Measurements from ENCODE around the gene NR2C2. TPM values are rescaled to one million over a fixed set of nuclear protein-coding genes. Genes with fewer than 3 reads are reported as not detected.

NR2C2 gene
- total RNA-seq, 2 donors from 2014 or later = 33.8 to 41.3 TPM

GRCh38 chr3:15064299-15064834 is 117.0 kb downstream of the NR2C2 start:
- H3K36me3 ChIP-seq = no peaks in the 10 kb centered on the region
- peak; percentile 40 for DNase-seq
- peak overlapping the region; percentile 72 to 89 for H3K9ac ChIP-seq (ENCODE audit: low read depth in 2 of 2, low read length in 2 of 2)
- no peak for TF ChIP-seq CTCF (IDR thresholded peaks at IDR 0.05)
- no peaks in the 10 kb centered on the region for H3K27me3 ChIP-seq
- no peaks in the 10 kb centered on the region for H3K9me3 ChIP-seq
- peak overlapping the region; percentile 81 for H3K27ac ChIP-seq
- intact Hi-C loops (cut with DNase I) = no loop called here
- H3K4me3 ChIP-seq = peak overlapping the region; percentile 97
- H3K4me1 ChIP-seq = peaks cover 8% of the 10 kb centered on the region

- intact Hi-C loops (cut with DNase I) = no loop called here
- DNase-seq = peak; percentile 93
- H3K4me3 ChIP-seq = peak within 1 kb of the TSS; percentile 97
- H3K4me1 ChIP-seq = peaks cover 8% of the 10 kb centered on the region
- H3K27me3 ChIP-seq = no peaks in the 10 kb centered on the region
- no peaks in the 10 kb centered on the region for H3K36me3 ChIP-seq
- no peaks in the 10 kb centered on the region for H3K9me3 ChIP-seq
- H3K9ac ChIP-seq (ENCODE audit: low read depth in 2 of 2, low read length in 2 of 2) = peak within 1 kb of the TSS; percentile 72 to 89
- peak within 1 kb of the TSS; percentile 81 for H3K27ac ChIP-seq
- TF ChIP-seq CTCF (IDR thresholded peaks at IDR 0.05) = no peak
Measured at GRCh38 chr3:15064835-15065549, 117.6 kb downstream of the NR2C2 start, which contains the start of gene MRPS25. TSS of gene MRPS25 (minus strand) at chr3:15065315. CDS start at chr3:15065194, 121 bp downstream.

- Histone ChIP-seq H3K4me1 (peaks cover 8% of the 10 kb centered on the region), H3K9ac (ENCODE audit: low read depth in 2 of 2, low read length in 2 of 2) (no peak overlapping the region), H3K36me3 (no peaks in the 10 kb centered on the region), H3K27ac (no peak overlapping the region), H3K27me3 (no peaks in the 10 kb centered on the region), H3K9me3 (no peaks in the 10 kb centered on the region), H3K4me3 (peak overlapping the region; percentile 97)
- no peak for DNase-seq
- intact Hi-C loops (cut with DNase I) = no loop called here
- TF ChIP-seq CTCF (IDR thresholded peaks at IDR 0.05) = no peak
Measured at GRCh38 chr3:15065550-15066007, 118.2 kb downstream of the NR2C2 start.

- Histone ChIP-seq H3K4me3 (no peak overlapping the region), H3K9ac (ENCODE audit: low read depth in 2 of 2, low read length in 2 of 2) (no peak overlapping the region), H3K36me3 (no peaks in the 10 kb centered on the region), H3K9me3 (no peaks in the 10 kb centered on the region), H3K4me1 (peaks cover 8% of the 10 kb centered on the region), H3K27ac (no peak overlapping the region), H3K27me3 (no peaks in the 10 kb centered on the region)
- no peak for DNase-seq
- intact Hi-C loops (cut with DNase I) = no loop called here
- no peak for TF ChIP-seq CTCF (IDR thresholded peaks at IDR 0.05)
Measured at GRCh38 chr3:15066467-15066866, 119.1 kb downstream of the NR2C2 start.

- no peak for TF ChIP-seq CTCF (IDR thresholded peaks at IDR 0.05)
Measured at GRCh38 chr3:15069441-15069840, 122.1 kb downstream of the NR2C2 start.

More at GRCh38 chr3:15069441-15069840, 122.1 kb downstream of the NR2C2 start:
- H3K27me3 ChIP-seq = no peaks in the 10 kb centered on the region
- intact Hi-C loops (cut with DNase I) = no loop called here
- no peak for DNase-seq
- no peaks in the 10 kb centered on the region for H3K4me1 ChIP-seq
- no peaks in the 10 kb centered on the region for H3K36me3 ChIP-seq
- no peak overlapping the region for H3K4me3 ChIP-seq
- no peaks in the 10 kb centered on the region for H3K9me3 ChIP-seq
- no peak overlapping the region for H3K9ac ChIP-seq (ENCODE audit: low read depth in 2 of 2, low read length in 2 of 2)
- H3K27ac ChIP-seq = no peak overlapping the region
